ENCODE measurements around the gene RTL1. TPM values are rescaled to one million over a fixed set of nuclear protein-coding genes. Genes with fewer than 3 reads are reported as not detected.

RTL1 gene
- total and polyA plus RNA-seq, 3 experiments from 2014 or later = not detected

GRCh38 chr14:100856056-100856950, 47.2 kb downstream of the RTL1 start:
- POLR2A ChIA-PET = no interaction called here
- Histone ChIP-seq H3K27me3 (ENCODE audit: insufficient read depth, low read length, poor library complexity, severe bottlenecking) (no peaks in the 10 kb centered on the region), H3K4me1 (ENCODE audit: insufficient read depth, low read length) (no peaks in the 10 kb centered on the region), H3K9me3 (ENCODE audit: low read length) (no peaks in the 10 kb centered on the region), H3K4me3 (ENCODE audit: low read length) (no peak overlapping the region), H3K27ac (ENCODE audit: low read depth, low read length) (no peak overlapping the region), H3K36me3 (ENCODE audit: insufficient read depth, low read length) (no peaks in the 10 kb centered on the region)
- peaks cover 3 to 8% of the 10 kb centered on the region in 2 donors for H3K27me3 Mint-ChIP-seq
- no peaks in the 10 kb centered on the region for H3K4me1 Mint-ChIP-seq
- H3K9me3 Mint-ChIP-seq = no peaks in the 10 kb centered on the region
- CTCF ChIA-PET = no interaction called here
- no peaks in the 10 kb centered on the region for H3K36me3 Mint-ChIP-seq
- no peak overlapping the region for H3K4me3 Mint-ChIP-seq
- H3K27ac Mint-ChIP-seq = no peak overlapping the region
- no peak for DNase-seq

GRCh38 chr14:100855256-100855930, 48.1 kb downstream of the RTL1 start:
- Histone ChIP-seq H3K36me3 (ENCODE audit: insufficient read depth, low read length) (no peaks in the 10 kb centered on the region), H3K4me1 (ENCODE audit: insufficient read depth, low read length) (no peaks in the 10 kb centered on the region), H3K27ac (ENCODE audit: low read depth, low read length) (no peak overlapping the region), H3K9me3 (ENCODE audit: low read length) (no peaks in the 10 kb centered on the region), H3K4me3 (ENCODE audit: low read length) (no peak overlapping the region), H3K27me3 (ENCODE audit: insufficient read depth, low read length, poor library complexity, severe bottlenecking) (no peaks in the 10 kb centered on the region)
- DNase-seq = no peak
- ChIA-PET CTCF (no interaction called here), POLR2A (no interaction called here)
- peaks cover 0 to 3% (median 0%) of the 10 kb centered on the region in 3 donors for H3K4me1 Mint-ChIP-seq
- peaks cover 3 to 7% of the 10 kb centered on the region in 2 donors for H3K27me3 Mint-ChIP-seq
- H3K36me3 Mint-ChIP-seq = no peaks in the 10 kb centered on the region
- no peaks in the 10 kb centered on the region for H3K9me3 Mint-ChIP-seq
- no peak overlapping the region for H3K27ac Mint-ChIP-seq
- H3K4me3 Mint-ChIP-seq = no peak overlapping the region

- Histone ChIP-seq H3K4me3 (ENCODE audit: low read length) (no peak overlapping the region), H3K9me3 (ENCODE audit: low read length) (no peaks in the 10 kb centered on the region), H3K4me1 (ENCODE audit: insufficient read depth, low read length) (peaks cover under 1% of the 10 kb centered on the region), H3K36me3 (ENCODE audit: insufficient read depth, low read length) (no peaks in the 10 kb centered on the region), H3K27me3 (ENCODE audit: insufficient read depth, low read length, poor library complexity, severe bottlenecking) (no peaks in the 10 kb centered on the region), H3K27ac (ENCODE audit: low read depth, low read length) (no peak overlapping the region)
- peaks cover 0 to 2% of the 10 kb centered on the region in 2 donors for H3K27me3 Mint-ChIP-seq
- H3K27ac Mint-ChIP-seq = no peak overlapping the region
- no peak for DNase-seq
- ChIA-PET POLR2A (no interaction called here), CTCF (no interaction called here)
- peaks cover 0 to 3% (median 0%) of the 10 kb centered on the region in 3 donors for H3K4me1 Mint-ChIP-seq
- no peaks in the 10 kb centered on the region for H3K9me3 Mint-ChIP-seq
- no peaks in the 10 kb centered on the region for H3K36me3 Mint-ChIP-seq
- no peak overlapping the region for H3K4me3 Mint-ChIP-seq
Measured at GRCh38 chr14:100854435-100854834, 49.1 kb downstream of the RTL1 start.

- Histone ChIP-seq H3K36me3 (ENCODE audit: insufficient read depth, low read length) (no peaks in the 10 kb centered on the region), H3K4me1 (ENCODE audit: insufficient read depth, low read length) (peaks cover 4% of the 10 kb centered on the region), H3K27me3 (ENCODE audit: insufficient read depth, low read length, poor library complexity, severe bottlenecking) (no peaks in the 10 kb centered on the region), H3K4me3 (ENCODE audit: low read length) (no peak overlapping the region), H3K27ac (ENCODE audit: low read depth, low read length) (no peak overlapping the region), H3K9me3 (ENCODE audit: low read length) (no peaks in the 10 kb centered on the region)
- Mint-ChIP-seq H3K27ac (no peak overlapping the region), H3K27me3 (no peaks in the 10 kb centered on the region), H3K36me3 (no peaks in the 10 kb centered on the region), H3K4me3 (no peak overlapping the region), H3K4me1 (peaks cover 0 to 3% (median 0%) of the 10 kb centered on the region in 3 donors), H3K9me3 (no peaks in the 10 kb centered on the region)
- POLR2A ChIA-PET = no interaction called here
- CTCF ChIA-PET = interaction anchor here (0.8 to 1.9 kb wide), 4 partner anchors 83 to 777 kb away, joined by 3 to 4 read pairs (median 4); no protein-coding TSS in a partner anchor
- no peak for DNase-seq
Measured at GRCh38 chr14:100851946-100852620, 51.4 kb downstream of the RTL1 start.

GRCh38 chr14:100851586-100851916, 52.0 kb downstream of the RTL1 start:
- no peak overlapping the region for H3K4me3 ChIP-seq (ENCODE audit: low read length)
- Mint-ChIP-seq H3K9me3 (no peaks in the 10 kb centered on the region), H3K27me3 (no peaks in the 10 kb centered on the region), H3K36me3 (no peaks in the 10 kb centered on the region), H3K4me3 (no peak overlapping the region), H3K4me1 (peaks cover 0 to 3% (median 0%) of the 10 kb centered on the region in 3 donors), H3K27ac (peak overlapping the region in 1 of 8 donors; percentile 8)
- H3K4me1 ChIP-seq (ENCODE audit: insufficient read depth, low read length) = peaks cover 4% of the 10 kb centered on the region
- H3K36me3 ChIP-seq (ENCODE audit: insufficient read depth, low read length) = no peaks in the 10 kb centered on the region
- DNase-seq = no peak
- H3K27me3 ChIP-seq (ENCODE audit: insufficient read depth, low read length, poor library complexity, severe bottlenecking) = no peaks in the 10 kb centered on the region
- POLR2A ChIA-PET = no interaction called here
- CTCF ChIA-PET = interaction anchor here (1.0 to 1.9 kb wide), 5 partner anchors 9 to 778 kb away, joined by 3 to 14 read pairs (median 4); no protein-coding TSS in a partner anchor
- no peaks in the 10 kb centered on the region for H3K9me3 ChIP-seq (ENCODE audit: low read length)
- no peak overlapping the region for H3K27ac ChIP-seq (ENCODE audit: low read depth, low read length)

GRCh38 chr14:100850841-100851585, 52.5 kb downstream of the RTL1 start:
- Histone ChIP-seq H3K9me3 (ENCODE audit: low read length) (no peaks in the 10 kb centered on the region), H3K36me3 (ENCODE audit: insufficient read depth, low read length) (no peaks in the 10 kb centered on the region), H3K27ac (ENCODE audit: low read depth, low read length) (no peak overlapping the region), H3K4me1 (ENCODE audit: insufficient read depth, low read length) (peaks cover 4% of the 10 kb centered on the region), H3K4me3 (ENCODE audit: low read length) (no peak overlapping the region), H3K27me3 (ENCODE audit: insufficient read depth, low read length, poor library complexity, severe bottlenecking) (no peaks in the 10 kb centered on the region)
- DNase-seq = peak; percentile 48 to 82 (median 64)
- ChIA-PET POLR2A (no interaction called here), CTCF (interaction anchor here (1.0 to 1.9 kb wide), 4 partner anchors 8 to 777 kb away, joined by 3 to 14 read pairs (median 4); no protein-coding TSS in a partner anchor)
- Mint-ChIP-seq H3K27me3 (no peaks in the 10 kb centered on the region), H3K9me3 (no peaks in the 10 kb centered on the region), H3K27ac (peak overlapping the region in 1 of 8 donors; percentile 2), H3K4me1 (peaks cover 0 to 3% (median 0%) of the 10 kb centered on the region in 3 donors), H3K36me3 (no peaks in the 10 kb centered on the region), H3K4me3 (no peak overlapping the region)

GRCh38 chr14:100849115-100849781, 54.3 kb downstream of the RTL1 start:
- no peak overlapping the region for H3K27ac ChIP-seq (ENCODE audit: low read depth, low read length)
- H3K9me3 ChIP-seq (ENCODE audit: low read length) = no peaks in the 10 kb centered on the region
- Mint-ChIP-seq H3K4me1 (peaks cover 0 to 3% (median 0%) of the 10 kb centered on the region in 3 donors), H3K36me3 (no peaks in the 10 kb centered on the region), H3K4me3 (no peak overlapping the region), H3K27ac (no peak overlapping the region), H3K9me3 (no peaks in the 10 kb centered on the region), H3K27me3 (no peaks in the 10 kb centered on the region)
- ChIA-PET CTCF (no interaction called here), POLR2A (no interaction called here)
- H3K4me1 ChIP-seq (ENCODE audit: insufficient read depth, low read length) = peaks cover 4% of the 10 kb centered on the region
- H3K36me3 ChIP-seq (ENCODE audit: insufficient read depth, low read length) = no peaks in the 10 kb centered on the region
- no peaks in the 10 kb centered on the region for H3K27me3 ChIP-seq (ENCODE audit: insufficient read depth, low read length, poor library complexity, severe bottlenecking)
- H3K4me3 ChIP-seq (ENCODE audit: low read length) = peak overlapping the region; percentile 24
- no peak for DNase-seq

Data from CD8-positive, alpha-beta memory T cell (primary cell).